Measurements from ENCODE around the gene RNF4. TPM values are rescaled to one million over a fixed set of nuclear protein-coding genes. Genes with fewer than 3 reads are reported as not detected.

Gene RNF4
- total and polyA plus RNA-seq, 10 of the 15 experiments (the other 5 are each of a cell fraction or from before 2014, with no cell fraction given) = 34.9 to 145 (median 76.1) TPM

DNA sequence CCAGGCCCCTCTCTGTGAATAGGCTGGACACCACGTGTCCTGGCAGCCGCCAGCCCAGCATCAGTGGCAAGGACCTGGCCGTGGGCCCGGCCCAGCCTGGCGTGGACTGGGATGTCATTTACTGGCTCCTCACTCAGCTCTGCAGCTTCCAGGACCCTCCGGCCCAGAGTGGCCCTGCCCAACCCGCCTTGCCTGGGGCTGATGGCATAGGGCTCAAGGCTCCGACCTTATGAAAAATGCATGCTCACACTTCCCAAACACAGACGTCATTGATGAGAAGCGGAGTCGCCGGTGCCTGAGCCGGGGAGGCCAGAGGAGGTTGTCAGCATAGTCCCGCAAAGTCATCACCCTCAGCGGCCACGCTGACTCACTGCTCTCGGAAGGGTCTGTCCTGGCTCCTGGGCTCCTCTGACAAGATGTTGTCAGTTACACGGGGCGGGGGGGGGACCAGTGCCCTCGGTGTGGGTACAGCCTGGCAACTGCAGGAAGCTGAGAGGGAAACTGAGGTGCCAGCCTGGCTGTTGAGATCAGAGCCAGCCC, 35.8 kb upstream of the RNF4 start:
- no peaks in the 10 kb centered on the region for H3K79me2 ChIP-seq (ENCODE audit: control insufficient read depth, insufficient read depth, low read length)
- intact Hi-C loops (cut with micrococcal nuclease; ENCODE audit: unreplicated experiment) (no loop called here), in situ Hi-C loops (cut with MboI) (no loop called here)
- H3K4me1 ChIP-seq (ENCODE audit: control insufficient read depth, insufficient read depth, low read length) = no peaks in the 10 kb centered on the region
- no peak overlapping the region for H3K4me2 ChIP-seq (ENCODE audit: control insufficient read depth, insufficient read depth)
- H3K27me3 ChIP-seq (replicated peaks in 1 of 2; ENCODE audit: control insufficient read depth in 2 of 2, insufficient read depth in 2 of 2, low read length in 1 of 2) = peaks cover 0 to 1% of the 10 kb centered on the region in 2 experiments; a peak in 2 of 4 replicates
- no peaks in the 10 kb centered on the region for H4K20me1 ChIP-seq (ENCODE audit: control insufficient read depth, insufficient read depth)
- ATAC-seq (no peak), FAIRE-seq (no peak), DNase-seq (ENCODE audit: low read depth, low spot score) (no peak)
- no peaks in the 10 kb centered on the region for H3K36me3 ChIP-seq (ENCODE audit: control insufficient read depth in 2 of 2, insufficient read depth in 2 of 2, low read length in 1 of 2)
- H3K9ac ChIP-seq (ENCODE audit: control insufficient read depth, insufficient read depth, low read length) = no peak overlapping the region
- RAD21 ChIA-PET (ENCODE audit: unreplicated experiment) = no interaction called here
- no peak overlapping the region for H3K4me3 ChIP-seq
- TF ChIP-seq RUNX3 (IDR thresholded peaks at IDR 0.05; ENCODE audit: low read length) = no peak
- TF ChIP-seq KAT2A (conservative IDR thresholded peaks at IDR 0.05; ENCODE audit: control insufficient read depth, low read depth, low read length) = no peak
- no peak for TF ChIP-seq POLR2AphosphoS2 (IDR thresholded peaks at IDR 0.05; ENCODE audit: low read depth, low read length)
- no peak for TF ChIP-seq GABPA (IDR thresholded peaks at IDR 0.05; ENCODE audit: low read depth)
- no peak for TF ChIP-seq POLR2AphosphoS5 (IDR thresholded peaks at IDR 0.05; ENCODE audit: low read length)
- TF ChIP-seq YBX1 (IDR thresholded peaks at IDR 0.05) = no peak
- TF ChIP-seq CHD4 (IDR thresholded peaks at IDR 0.05) = no peak
- TF ChIP-seq SPI1 (IDR thresholded peaks at IDR 0.05; ENCODE audit: borderline replicate concordance, insufficient read depth, low read depth, low read length) = no peak
- no peak for TF ChIP-seq RCOR1 (conservative IDR thresholded peaks at IDR 0.05; ENCODE audit: low read depth, low read length)
- TF ChIP-seq TARDBP (IDR thresholded peaks at IDR 0.05; ENCODE audit: borderline replicate concordance) = no peak
- no peak for TF ChIP-seq MTA2 (IDR thresholded peaks at IDR 0.05; ENCODE audit: low read depth)
- no peak for TF ChIP-seq PML (IDR thresholded peaks at IDR 0.05; ENCODE audit: low read length)
- TF ChIP-seq MXI1 (IDR thresholded peaks at IDR 0.05; ENCODE audit: low read depth, low read length) = no peak
- no peak for TF ChIP-seq IRF4 (IDR thresholded peaks at IDR 0.05; ENCODE audit: low read depth, low read length)
- TF ChIP-seq KDM1A (IDR thresholded peaks at IDR 0.05; ENCODE audit: borderline replicate concordance) = no peak
- no peak for TF ChIP-seq ZZZ3 (IDR thresholded peaks at IDR 0.05; ENCODE audit: control insufficient read depth, insufficient read length, low read depth)
- TF ChIP-seq, protein P1, sequence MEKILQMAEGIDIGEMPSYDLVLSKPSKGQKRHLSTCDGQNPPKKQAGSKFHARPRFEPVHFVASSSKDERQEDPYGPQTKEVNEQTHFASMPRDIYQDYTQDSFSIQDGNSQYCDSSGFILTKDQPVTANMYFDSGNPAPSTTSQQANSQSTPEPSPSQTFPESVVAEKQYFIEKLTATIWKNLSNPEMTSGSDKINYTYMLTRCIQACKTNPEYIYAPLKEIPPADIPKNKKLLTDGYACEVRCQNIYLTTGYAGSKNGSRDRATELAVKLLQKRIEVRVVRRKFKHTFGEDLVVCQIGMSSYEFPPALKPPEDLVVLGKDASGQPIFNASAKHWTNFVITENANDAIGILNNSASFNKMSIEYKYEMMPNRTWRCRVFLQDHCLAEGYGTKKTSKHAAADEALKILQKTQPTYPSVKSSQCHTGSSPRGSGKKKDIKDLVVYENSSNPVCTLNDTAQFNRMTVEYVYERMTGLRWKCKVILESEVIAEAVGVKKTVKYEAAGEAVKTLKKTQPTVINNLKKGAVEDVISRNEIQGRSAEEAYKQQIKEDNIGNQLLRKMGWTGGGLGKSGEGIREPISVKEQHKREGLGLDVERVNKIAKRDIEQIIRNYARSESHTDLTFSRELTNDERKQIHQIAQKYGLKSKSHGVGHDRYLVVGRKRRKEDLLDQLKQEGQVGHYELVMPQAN (conservative IDR thresholded peaks at IDR 0.05) = no peak
- TF ChIP-seq, protein P2, sequence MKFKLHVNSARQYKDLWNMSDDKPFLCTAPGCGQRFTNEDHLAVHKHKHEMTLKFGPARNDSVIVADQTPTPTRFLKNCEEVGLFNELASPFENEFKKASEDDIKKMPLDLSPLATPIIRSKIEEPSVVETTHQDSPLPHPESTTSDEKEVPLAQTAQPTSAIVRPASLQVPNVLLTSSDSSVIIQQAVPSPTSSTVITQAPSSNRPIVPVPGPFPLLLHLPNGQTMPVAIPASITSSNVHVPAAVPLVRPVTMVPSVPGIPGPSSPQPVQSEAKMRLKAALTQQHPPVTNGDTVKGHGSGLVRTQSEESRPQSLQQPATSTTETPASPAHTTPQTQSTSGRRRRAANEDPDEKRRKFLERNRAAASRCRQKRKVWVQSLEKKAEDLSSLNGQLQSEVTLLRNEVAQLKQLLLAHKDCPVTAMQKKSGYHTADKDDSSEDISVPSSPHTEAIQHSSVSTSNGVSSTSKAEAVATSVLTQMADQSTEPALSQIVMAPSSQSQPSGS (IDR thresholded peaks at IDR 0.05; ENCODE audit: low read length) = no peak
- TF ChIP-seq DPF2 (IDR thresholded peaks at IDR 0.05) = no peak
- BruUV-seq (replicated peaks) = no TSS peak
- no peak overlapping the region for H3K27ac ChIP-seq (ENCODE audit: control insufficient read depth, insufficient read depth)
- WGBS (ENCODE audit: insufficient coverage, insufficient replicate concordance, low lambda C conversion rate, missing lambda C conversion rate) = 46% methylated on average over 20 of the region's 20 CpGs
- SMC1A ChIA-PET (ENCODE audit: uncharacterized antibody, unreplicated experiment) = no interaction called here
- no peak overlapping the region for H2AFZ ChIP-seq (ENCODE audit: control insufficient read depth, low read depth, low read length)
- CTCF ChIA-PET = no interaction called here
- POLR2A ChIA-PET = no interaction called here
- H3K9me3 ChIP-seq (replicated peaks; ENCODE audit: control insufficient read depth, insufficient read depth, low read length) = no peaks in the 10 kb centered on the region

Data from GM12878 (cell line).